Daoy (cell line): ENCODE measurements around the gene SLC43A1. TPM values are rescaled to one million over a fixed set of nuclear protein-coding genes. Genes with fewer than 3 reads are reported as not detected.
"Not testable (repeated sequence)": the region's sequence is repeated elsewhere in the genome, so short reads cannot be mapped to it uniquely, and the experiment has no call there.

Experiments used
- DNase-seq: peaks from one replicate; pipeline ENCODE4 v3.0.0-alpha.2; 2015; ENCODE audit warnings: low read depth
- total RNA-seq: library from RNA; depleted of rRNA; stranded (reverse); fragments of >200 nt; shearing (Covaris generic); gene quantifications from 2 replicates; pipeline ENCODE4 v1.2.3, GENCODE V29; 2014

The SLC43A1 gene
- total RNA-seq, 1 experiment from 2014 or later: 5.6 TPM

GRCh38 chr11:57460758-57461749 is 54.4 kb downstream of the SLC43A1 start:
- no peak for DNase-seq

GRCh38 chr11:57460022-57460757 is 55.3 kb downstream of the SLC43A1 start, which contains the start of gene RTN4RL2:
TSS of gene RTN4RL2 (plus strand) at chr11:57460528. CDS start at chr11:57460866, 338 bp downstream.
- peak; percentile 78 for DNase-seq

DNA sequence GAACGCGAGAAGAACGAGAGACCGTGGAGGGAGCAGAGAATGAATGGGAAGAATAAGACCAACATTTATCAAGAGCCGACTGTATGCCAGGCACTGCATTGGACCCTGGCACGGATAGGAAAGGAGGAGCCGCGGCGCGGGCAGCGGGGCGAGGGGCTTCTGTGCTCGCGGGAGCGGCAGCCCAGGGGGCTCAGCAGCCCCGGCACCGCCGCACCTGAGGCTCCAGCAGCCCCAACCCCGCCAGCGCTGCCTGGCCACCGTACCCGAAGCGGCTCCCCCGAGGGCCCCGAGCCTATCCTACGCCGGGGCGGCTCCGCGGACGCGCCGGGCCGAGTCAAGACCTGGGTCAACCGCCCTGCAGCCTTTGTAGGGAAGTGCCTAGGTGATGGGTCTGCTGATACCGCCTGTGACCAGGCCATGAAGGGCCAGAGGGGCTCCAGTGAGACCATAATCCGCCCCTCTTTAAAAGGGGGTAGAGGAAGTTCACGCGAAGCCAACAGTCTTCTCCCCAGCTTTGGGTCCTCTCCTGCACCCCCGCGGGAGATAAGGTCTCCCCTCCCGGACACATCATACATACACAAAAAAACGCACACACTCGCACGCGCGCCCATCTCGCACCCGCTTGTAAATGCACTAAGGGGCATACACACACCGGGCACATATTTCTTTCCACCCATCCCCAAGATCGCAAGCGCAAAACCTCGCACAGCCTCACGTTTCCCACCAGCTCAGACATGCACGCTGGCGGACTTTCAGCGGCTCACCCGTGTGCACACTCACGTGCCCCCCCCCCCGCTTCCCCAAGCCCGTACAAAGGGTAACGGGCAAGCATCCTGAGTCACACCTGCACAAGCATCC is 56.1 kb downstream of the SLC43A1 start:
- DNase-seq: peak; percentile 37

GRCh38 chr11:57458410-57459163 is 56.9 kb downstream of the SLC43A1 start:
- DNase-seq: peak; percentile 72

GRCh38 chr11:57458060-57458409 is 57.5 kb downstream of the SLC43A1 start:
- peak; percentile 50 for DNase-seq

DNA sequence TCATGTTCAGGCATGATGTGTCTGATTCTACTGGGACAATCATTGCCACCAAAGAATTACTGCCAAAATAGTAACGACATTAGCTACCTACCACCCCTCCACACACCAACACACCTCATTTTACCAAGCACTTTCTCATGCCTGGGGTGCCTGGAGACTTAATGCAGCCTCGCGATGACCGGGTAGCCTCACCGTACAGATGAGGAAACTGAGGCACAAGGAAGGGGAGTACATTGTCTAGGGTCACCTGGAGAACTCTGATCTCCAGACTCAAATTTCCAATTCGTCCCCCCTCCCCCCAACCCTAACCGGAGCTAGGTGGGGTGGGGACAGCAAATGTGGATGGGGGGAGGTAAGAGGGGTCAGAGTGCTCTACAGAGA is 57.9 kb downstream of the SLC43A1 start:
- no peak for DNase-seq

DNA sequence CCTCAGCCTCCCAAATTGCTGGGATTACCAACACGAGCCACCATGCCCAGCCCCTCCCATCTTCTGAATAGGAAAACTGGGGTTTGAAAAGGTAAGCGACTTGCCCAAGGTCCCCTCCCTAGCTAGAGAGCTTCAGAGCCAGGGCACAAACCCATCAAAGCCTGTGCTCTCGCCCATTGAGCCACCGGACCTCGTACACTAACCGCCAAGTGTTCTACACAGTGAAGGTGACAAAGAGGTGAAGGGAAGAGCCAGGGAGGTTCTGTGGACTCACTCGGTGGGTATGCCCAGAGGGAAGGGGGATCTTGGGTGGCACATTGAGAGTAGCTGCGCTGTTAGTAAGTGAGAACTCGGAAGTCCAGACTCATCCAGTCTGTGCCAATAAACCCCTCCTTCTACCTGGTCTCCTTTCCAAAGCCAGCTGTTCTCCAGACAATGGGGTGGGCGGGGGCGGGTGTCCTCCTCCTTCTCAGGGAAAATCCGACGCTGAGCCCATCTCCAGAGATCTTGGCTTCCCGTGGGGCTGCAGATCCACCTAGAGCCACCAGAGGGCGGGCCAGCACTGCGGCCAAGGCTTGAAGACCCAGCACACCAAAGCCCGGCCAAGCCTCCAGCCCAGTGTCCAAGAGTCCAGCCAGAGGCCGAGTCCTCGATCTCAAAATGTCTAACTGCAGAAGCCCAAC is 58.4 kb downstream of the SLC43A1 start:
- peak; percentile 85 for DNase-seq

DNA sequence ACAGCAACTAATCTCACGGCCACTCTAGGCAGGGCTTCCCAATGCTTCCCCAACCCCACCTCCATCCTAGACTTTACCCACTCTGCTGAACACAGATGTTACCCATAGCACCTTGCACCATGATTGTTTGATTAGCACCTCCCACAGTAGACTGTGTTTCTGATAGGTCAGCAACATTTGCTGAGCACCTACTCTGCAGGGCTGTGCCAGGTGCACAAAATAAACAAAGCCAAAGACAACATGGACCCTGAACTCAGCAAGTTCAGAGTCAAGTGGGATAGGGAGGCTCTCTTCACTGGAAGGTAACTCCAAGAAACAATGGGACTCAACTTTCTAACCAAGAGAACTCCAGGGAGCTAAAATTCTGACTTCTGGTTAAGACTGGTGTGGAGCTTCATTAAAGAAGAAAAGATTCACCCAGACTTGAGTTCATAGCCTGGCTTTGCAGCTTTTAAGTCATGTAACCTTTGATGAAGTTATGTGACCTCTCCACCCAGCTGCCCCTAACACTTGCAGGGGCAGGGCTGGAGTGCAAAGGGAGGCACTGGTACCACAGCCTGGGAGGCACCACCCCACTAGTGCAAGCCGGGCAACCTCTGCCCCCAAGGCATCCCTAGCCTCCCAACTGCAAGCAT is 61.8 kb downstream of the SLC43A1 start:
- DNase-seq: no peak

GRCh38 chr11:57446055-57446454 is 69.4 kb downstream of the SLC43A1 start:
- DNase-seq: no peak

GRCh38 chr11:57445122-57445394 is 70.4 kb downstream of the SLC43A1 start:
- DNase-seq: not testable (repeated sequence)

DNA sequence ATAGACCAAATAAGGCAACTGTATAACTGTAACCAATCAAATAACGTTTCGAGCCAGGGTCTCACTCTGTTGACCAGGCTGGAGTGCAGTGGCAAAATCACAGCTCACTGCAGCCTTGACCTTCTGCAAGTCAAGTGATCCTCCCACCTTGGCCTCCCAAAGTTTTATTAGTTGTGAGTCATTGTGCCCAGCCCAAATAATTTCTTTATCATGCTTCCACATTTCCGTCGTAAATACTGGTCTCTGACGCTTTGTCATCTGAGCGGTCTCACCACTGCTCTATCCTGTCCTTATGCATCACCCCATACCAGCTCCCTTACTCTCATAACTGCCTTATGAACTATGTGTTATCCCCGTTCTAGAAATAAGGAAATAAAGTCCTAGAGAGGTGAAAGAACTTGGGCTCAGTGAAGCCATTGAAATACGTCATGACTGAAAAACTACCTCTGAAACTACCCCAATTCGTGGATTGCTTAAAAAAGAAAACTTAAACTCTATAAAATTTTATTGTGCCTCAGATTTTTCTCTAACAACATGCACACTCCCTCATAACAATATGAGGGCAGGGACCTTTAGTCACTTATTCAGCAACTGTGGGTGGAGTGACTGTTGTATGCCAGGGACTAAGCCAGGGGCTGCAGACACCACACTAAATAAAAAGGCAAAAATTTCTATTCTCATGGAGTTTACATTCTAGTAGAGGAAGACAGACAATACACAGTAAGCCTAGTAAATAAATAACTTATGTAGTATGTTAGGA is 71.0 kb downstream of the SLC43A1 start:
- peak; percentile 76 for DNase-seq

GRCh38 chr11:57440744-57441414 is 74.6 kb downstream of the SLC43A1 start:
- DNase-seq: no peak

GRCh38 chr11:57439786-57440185 is 75.7 kb downstream of the SLC43A1 start:
- no peak for DNase-seq

DNA sequence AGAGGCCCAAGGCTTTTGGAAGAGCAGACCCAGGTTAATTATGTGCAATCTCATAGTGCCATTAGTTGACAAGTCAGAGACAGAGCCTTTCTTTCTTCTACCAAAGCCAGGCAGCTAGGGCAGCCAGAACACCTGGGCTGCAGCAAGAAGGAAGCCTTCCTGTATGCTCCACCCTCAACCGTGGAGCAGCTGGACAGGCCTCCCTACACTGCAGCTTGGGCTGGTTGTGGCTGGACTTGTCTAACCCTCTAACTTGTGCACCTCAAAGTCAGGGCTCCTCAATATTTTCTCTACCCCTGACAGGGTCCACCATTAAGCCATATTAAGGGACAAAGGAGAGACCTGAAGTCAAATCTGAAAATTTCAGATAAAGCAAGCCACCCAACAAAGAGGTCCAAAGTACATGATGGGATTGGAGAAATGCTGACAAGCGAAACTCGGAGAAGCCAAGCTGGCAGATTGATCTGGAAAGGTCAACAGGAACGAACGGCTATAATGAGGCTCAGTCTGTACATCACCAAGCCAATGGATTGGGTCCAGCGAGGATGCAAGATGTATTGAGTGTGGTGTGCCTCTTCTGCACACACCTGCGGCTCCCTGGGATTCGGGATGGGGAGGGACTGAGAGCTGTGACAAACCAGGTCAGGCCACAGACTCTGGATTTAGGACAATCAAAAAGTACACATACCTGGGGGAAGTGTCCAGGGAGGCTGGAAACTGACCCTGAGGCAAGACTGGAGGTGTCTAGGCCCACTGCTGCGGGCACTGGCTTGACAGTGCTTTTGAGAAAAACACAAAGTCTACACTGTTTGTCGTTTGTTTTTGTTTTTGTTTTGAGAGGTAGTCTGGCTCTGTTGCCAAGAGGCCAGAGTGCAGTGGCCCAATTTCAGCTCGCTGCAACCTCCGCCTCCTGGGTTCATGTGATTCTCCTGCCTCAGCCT is 76.9 kb downstream of the SLC43A1 start:
- DNase-seq: no peak

- DNase-seq: no peak
These were observed 79.5 kb downstream of the SLC43A1 start for GRCh38 chr11:57436031-57436430.

DNA sequence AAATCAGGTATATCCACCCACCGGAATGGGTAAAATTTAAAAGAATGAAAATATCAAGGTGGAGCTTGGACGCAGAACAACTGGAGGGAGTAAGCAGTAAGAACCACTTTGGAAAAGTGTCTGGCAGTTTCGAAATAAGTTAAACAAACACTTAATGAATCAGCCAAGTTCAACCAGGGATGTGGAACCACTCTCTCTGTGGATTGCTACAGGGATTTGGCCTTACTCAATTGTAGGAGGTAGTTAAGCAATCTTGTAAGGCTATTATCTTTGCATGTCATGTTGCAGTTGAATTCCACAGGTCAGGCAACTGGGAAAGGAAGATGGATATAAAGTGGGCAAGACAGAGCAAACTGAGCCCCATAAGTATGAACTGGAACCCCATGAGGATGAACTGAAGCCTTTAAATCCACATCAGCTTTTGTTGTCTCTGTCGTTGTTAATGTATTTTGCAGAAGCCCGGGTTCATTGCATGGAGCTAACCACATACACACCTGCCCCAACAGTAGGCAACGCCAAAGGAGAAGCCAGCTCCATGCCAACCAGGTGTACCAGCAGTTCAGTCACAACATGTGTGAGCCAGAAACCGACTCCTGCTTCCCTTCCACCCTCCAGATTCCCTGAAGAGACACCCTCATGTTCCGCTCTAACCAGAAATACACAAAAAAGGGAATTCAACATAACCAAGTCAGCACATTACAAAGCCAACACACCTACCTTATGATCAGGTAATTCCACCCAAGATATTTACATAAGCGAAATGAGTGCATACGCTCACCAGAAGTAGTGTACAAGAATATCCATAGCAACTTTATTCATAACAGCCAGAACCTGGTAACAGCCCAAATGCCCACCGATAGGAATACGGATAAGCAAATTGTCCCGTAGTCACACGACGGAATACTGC is 80.6 kb downstream of the SLC43A1 start:
- DNase-seq: peak; percentile 81
